Dendritic cell treated with granulocyte-macrophage colony-stimulating factor and Interleukin-4, amounts not matched to agents 40 ng/mL and 50 ng/mL, for 4 days (primary cell): ENCODE measurements around the gene MTMR6.

Source experiments
- H3K27ac Mint-ChIP-seq: one replicate; pipeline ENCODE4 v1.8.0; 2022; ENCODE audit warnings: mild to moderate bottlenecking, mixed read lengths
- H3K27me3 Mint-ChIP-seq: one replicate; pipeline ENCODE4 v1.8.0; 2022; ENCODE audit warnings: mild to moderate bottlenecking, mixed read lengths
- H3K36me3 Mint-ChIP-seq: one replicate; pipeline ENCODE4 v1.8.0; 2022; ENCODE audit warnings: low read depth, mixed read lengths
- H3K4me1 Mint-ChIP-seq: one replicate; pipeline ENCODE4 v1.8.0; 2022; ENCODE audit warnings: low read depth, mixed read lengths
- H3K4me3 Mint-ChIP-seq: one replicate; pipeline ENCODE4 v1.8.0; 2022; ENCODE audit warnings: mild to moderate bottlenecking, moderate library complexity, mixed read lengths
- H3K9me3 Mint-ChIP-seq: one replicate; pipeline ENCODE4 v1.8.0; 2022; ENCODE audit warnings: mixed read lengths
- intact Hi-C: fragments of 100-400 bp; cut with micrococcal nuclease; formaldehyde crosslinking; loops from one replicate; pipeline ENCODE4 v1.15.0; 2022

The MTMR6 gene

DNA sequence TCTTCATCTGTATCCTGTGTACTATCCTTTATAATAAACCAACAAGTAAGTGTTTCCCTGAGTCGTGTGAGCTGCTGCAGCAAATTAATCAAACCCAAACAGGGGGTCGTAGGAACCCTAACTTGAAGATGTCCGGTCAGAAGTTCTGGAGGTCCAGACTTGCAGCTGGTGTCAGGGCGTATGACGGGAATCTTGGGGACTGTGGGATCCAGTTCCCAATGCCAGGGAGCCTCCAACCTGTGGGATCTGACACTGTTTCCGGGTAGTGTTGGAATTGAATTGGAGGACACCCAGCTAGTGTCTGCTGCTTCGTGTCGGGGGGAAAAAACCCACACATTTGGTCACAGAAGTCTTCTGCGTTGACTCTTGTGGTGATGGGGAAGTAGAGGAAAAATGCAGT lies 63.1 kb downstream of the MTMR6 start:
- Mint-ChIP-seq H3K9me3 (no peaks in the 10 kb centered on the region), H3K27me3 (peaks cover 31% of the 10 kb centered on the region), H3K36me3 (no peaks in the 10 kb centered on the region), H3K4me3 (no peak overlapping the region), H3K4me1 (peaks cover 11% of the 10 kb centered on the region), H3K27ac (no peak overlapping the region)
- intact Hi-C loops = no loop called here

- H3K4me1 Mint-ChIP-seq = peaks cover 22% of the 10 kb centered on the region
- no peaks in the 10 kb centered on the region for H3K36me3 Mint-ChIP-seq
- H3K9me3 Mint-ChIP-seq = no peaks in the 10 kb centered on the region
- H3K27ac Mint-ChIP-seq = no peak overlapping the region
- no peak overlapping the region for H3K4me3 Mint-ChIP-seq
- peaks cover 24% of the 10 kb centered on the region for H3K27me3 Mint-ChIP-seq
- intact Hi-C loops = no loop called here
Observed at GRCh38 chr13:25222740-25223139, 64.5 kb downstream of the MTMR6 start.

- Mint-ChIP-seq H3K27me3 (peaks cover 17% of the 10 kb centered on the region), H3K4me3 (no peak overlapping the region), H3K4me1 (peaks cover 22% of the 10 kb centered on the region), H3K36me3 (no peaks in the 10 kb centered on the region), H3K27ac (no peak overlapping the region), H3K9me3 (no peaks in the 10 kb centered on the region)
- intact Hi-C loops = no loop called here
Observed at GRCh38 chr13:25218019-25218418, 69.3 kb downstream of the MTMR6 start.

- Mint-ChIP-seq H3K36me3 (no peaks in the 10 kb centered on the region), H3K4me1 (peaks cover 22% of the 10 kb centered on the region), H3K27ac (no peak overlapping the region), H3K27me3 (peaks cover 12% of the 10 kb centered on the region), H3K9me3 (no peaks in the 10 kb centered on the region), H3K4me3 (no peak overlapping the region)
- intact Hi-C loops = no loop called here
Observed at GRCh38 chr13:25217023-25217885, 70.0 kb downstream of the MTMR6 start.

DNA sequence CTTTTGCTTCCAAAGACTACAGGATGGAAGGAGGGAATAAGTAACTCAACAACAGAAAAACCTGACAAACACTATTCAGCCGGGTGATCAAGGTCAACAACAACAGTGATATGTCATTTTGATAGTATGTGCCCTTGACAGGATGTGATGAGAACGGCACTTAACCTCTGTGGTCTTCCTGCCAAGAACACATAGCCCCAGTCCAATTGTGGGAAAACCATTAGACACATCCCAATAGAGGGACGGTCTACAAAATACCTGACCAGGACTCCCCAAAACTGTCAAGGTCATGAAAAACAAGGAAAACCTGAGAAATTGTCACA lies 72.1 kb downstream of the MTMR6 start:
- no peak overlapping the region for H3K27ac Mint-ChIP-seq
- no peak overlapping the region for H3K4me3 Mint-ChIP-seq
- H3K27me3 Mint-ChIP-seq = peaks cover 10% of the 10 kb centered on the region
- peaks cover 21% of the 10 kb centered on the region for H3K4me1 Mint-ChIP-seq
- H3K9me3 Mint-ChIP-seq = no peaks in the 10 kb centered on the region
- intact Hi-C loops = no loop called here
- H3K36me3 Mint-ChIP-seq = no peaks in the 10 kb centered on the region

- intact Hi-C loops = no loop called here
- H3K4me3 Mint-ChIP-seq = no peak overlapping the region
- H3K9me3 Mint-ChIP-seq = no peaks in the 10 kb centered on the region
- H3K36me3 Mint-ChIP-seq = no peaks in the 10 kb centered on the region
- H3K27me3 Mint-ChIP-seq = peaks cover 10% of the 10 kb centered on the region
- H3K4me1 Mint-ChIP-seq = peaks cover 16% of the 10 kb centered on the region
- H3K27ac Mint-ChIP-seq = no peak overlapping the region
Observed at GRCh38 chr13:25214491-25215252, 72.6 kb downstream of the MTMR6 start.

DNA sequence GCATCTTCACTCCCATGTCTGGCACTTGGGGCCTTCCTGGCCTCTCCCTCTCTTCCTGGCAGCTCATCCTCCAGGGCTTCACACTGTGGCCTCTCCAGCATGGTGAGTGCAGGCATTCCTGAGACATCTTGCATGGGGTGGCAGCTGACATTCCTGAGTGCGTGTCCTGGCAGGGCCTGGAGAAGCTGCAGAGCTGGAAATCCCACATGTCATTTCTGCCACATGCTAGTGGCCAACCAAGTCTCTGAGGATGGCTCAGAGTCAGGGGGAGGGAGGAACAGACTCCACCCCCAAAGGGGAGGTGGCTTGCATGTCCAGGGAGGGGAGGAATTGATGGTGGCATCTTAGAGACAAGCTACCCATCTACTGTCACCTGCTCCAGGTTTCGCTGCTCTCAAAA lies 73.6 kb downstream of the MTMR6 start:
- H3K4me3 Mint-ChIP-seq = no peak overlapping the region
- no peak overlapping the region for H3K27ac Mint-ChIP-seq

DNA sequence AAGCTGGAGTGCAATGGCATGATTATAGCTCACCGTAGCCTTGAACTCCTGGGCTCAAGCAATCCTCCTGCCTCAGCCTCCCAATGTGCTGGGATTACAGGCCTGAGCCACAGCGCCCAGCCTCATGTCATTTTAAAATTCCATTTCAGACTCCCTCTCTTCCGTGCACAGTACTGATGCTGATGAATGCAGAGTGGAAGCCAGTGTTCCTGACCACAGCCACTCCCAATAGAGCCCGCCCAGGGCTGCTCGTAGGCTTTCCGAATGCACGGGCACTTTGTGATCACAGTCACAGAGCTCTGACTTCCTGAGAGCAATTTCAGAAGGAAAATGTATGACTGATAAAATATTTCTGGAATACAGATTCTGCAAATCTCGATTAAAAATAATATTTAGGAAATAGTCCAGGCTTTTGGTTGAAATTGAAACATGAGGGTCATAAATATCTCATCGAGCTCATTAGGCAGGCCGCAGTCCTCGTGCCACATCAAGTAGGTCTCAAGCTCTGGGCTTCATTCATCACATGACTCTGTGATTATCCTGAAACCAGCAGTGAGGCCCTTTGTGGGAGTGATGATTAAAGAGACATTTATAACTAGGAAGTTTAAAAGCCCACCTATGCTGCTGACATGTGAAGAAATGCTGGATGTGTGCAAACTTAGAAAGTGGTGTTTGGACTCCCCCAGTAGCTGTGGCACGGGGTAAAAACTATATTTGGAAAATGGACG lies 76.3 kb downstream of the MTMR6 start:
- peaks cover 10% of the 10 kb centered on the region for H3K27me3 Mint-ChIP-seq
- H3K4me3 Mint-ChIP-seq = no peak overlapping the region
- no peaks in the 10 kb centered on the region for H3K36me3 Mint-ChIP-seq
- H3K4me1 Mint-ChIP-seq = no peaks in the 10 kb centered on the region
- H3K9me3 Mint-ChIP-seq = no peaks in the 10 kb centered on the region
- H3K27ac Mint-ChIP-seq = no peak overlapping the region
- intact Hi-C loops = no loop called here

More for the DNA sequence above, 73.6 kb downstream of the MTMR6 start:
- H3K36me3 Mint-ChIP-seq = no peaks in the 10 kb centered on the region
- no peaks in the 10 kb centered on the region for H3K9me3 Mint-ChIP-seq
- peaks cover 6% of the 10 kb centered on the region for H3K4me1 Mint-ChIP-seq
- peaks cover 8% of the 10 kb centered on the region for H3K27me3 Mint-ChIP-seq
- intact Hi-C loops = no loop called here

DNA sequence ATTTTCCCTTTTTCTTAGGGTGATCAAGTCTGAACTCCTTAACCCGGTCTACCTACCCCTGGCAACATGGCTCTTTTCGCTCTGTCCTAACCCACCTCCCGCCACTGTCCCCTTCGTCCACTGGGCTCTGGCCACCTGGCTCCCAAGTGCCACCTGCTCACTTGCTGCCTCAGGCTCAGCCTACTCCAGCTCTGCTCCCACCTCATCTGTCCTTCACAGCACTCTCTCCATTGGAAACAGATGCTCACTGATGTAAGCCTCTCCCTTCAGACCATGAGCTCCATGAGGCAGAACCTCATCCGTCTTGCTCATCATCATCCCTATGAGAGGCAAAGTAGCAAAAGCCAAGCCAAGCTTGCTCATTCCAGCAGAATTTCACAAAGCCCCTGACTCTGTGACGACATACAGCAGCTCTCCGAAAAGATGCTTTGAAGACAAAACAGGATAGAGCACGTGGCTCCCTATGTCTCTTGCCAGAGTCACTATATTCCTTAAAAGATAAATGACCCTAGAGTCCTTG lies 79.9 kb downstream of the MTMR6 start:
- no peaks in the 10 kb centered on the region for H3K9me3 Mint-ChIP-seq
- H3K4me3 Mint-ChIP-seq = no peak overlapping the region
- no peaks in the 10 kb centered on the region for H3K4me1 Mint-ChIP-seq
- intact Hi-C loops = no loop called here
- H3K27me3 Mint-ChIP-seq = peaks cover 7% of the 10 kb centered on the region
- H3K27ac Mint-ChIP-seq = no peak overlapping the region
- H3K36me3 Mint-ChIP-seq = no peaks in the 10 kb centered on the region

- Mint-ChIP-seq H3K4me3 (no peak overlapping the region), H3K27me3 (peaks cover 7% of the 10 kb centered on the region), H3K36me3 (no peaks in the 10 kb centered on the region), H3K27ac (no peak overlapping the region), H3K4me1 (no peaks in the 10 kb centered on the region), H3K9me3 (no peaks in the 10 kb centered on the region)
- intact Hi-C loops = no loop called here
Observed at GRCh38 chr13:25204863-25205262, 82.4 kb downstream of the MTMR6 start.

DNA sequence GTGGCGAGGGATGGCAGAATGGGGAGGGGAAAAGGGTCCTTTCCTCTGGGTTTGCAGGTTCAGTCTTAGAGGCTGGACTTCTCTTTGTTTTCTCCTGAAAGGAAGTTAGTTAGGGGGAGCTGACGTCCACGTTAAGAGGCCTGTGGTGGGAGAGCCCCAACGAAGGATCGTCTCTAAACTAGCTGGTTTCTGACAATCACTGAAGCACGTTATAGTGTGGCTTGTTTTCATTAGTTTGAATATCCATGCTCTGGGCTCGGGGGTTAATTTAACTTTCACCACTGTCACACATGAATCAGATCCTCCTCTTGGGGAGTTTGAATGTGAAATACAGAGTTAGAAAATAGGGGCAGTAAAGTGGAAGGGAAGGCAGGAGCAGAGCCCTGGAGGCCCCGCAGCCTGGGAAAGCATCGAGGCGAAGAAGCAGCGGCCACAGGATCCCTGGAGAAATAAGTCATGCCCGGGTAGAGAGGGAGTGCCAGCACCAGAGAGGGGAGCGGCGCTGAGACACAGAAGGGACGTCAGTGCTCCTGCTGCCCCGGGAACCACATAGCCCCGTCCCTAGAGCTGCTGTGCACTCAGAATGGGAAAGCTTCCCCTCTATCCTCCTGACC lies 84.1 kb downstream of the MTMR6 start:
- Mint-ChIP-seq H3K9me3 (no peaks in the 10 kb centered on the region), H3K27me3 (peaks cover 6% of the 10 kb centered on the region), H3K27ac (no peak overlapping the region), H3K4me3 (no peak overlapping the region), H3K36me3 (no peaks in the 10 kb centered on the region), H3K4me1 (no peaks in the 10 kb centered on the region)
- intact Hi-C loops = no loop called here

DNA sequence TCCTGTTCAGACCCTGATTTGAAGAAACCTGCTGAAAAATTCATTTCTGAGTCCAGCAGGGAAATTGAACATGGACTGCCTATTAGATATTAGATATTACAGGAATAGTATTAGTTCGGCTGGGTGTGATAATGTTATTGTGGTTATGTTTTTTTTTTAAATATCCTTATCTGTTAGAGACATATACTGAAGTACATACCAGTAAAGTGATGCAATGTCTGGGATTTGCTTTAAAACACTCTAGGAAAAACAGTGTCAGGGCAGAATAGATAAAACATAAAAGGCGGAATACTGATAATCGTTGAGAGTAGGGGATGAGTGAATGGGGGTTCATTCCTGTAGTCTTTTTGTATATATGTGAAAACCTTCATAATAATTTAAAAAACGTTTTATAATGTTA lies 86.5 kb downstream of the MTMR6 start:
- no peak overlapping the region for H3K4me3 Mint-ChIP-seq
- H3K27me3 Mint-ChIP-seq = peaks cover 12% of the 10 kb centered on the region
- no peaks in the 10 kb centered on the region for H3K36me3 Mint-ChIP-seq
- intact Hi-C loops = no loop called here
- no peaks in the 10 kb centered on the region for H3K9me3 Mint-ChIP-seq
- H3K4me1 Mint-ChIP-seq = no peaks in the 10 kb centered on the region
- H3K27ac Mint-ChIP-seq = no peak overlapping the region

- Mint-ChIP-seq H3K27ac (no peak overlapping the region), H3K4me3 (no peak overlapping the region), H3K27me3 (peaks cover 11% of the 10 kb centered on the region), H3K9me3 (no peaks in the 10 kb centered on the region), H3K36me3 (no peaks in the 10 kb centered on the region), H3K4me1 (no peaks in the 10 kb centered on the region)
- intact Hi-C loops = no loop called here
Observed at GRCh38 chr13:25198647-25199046, 88.6 kb downstream of the MTMR6 start.
